ENCODE data around the gene SASH1. TPM values are rescaled to one million over a fixed set of nuclear protein-coding genes. Genes with fewer than 3 reads are reported as not detected.

Gene SASH1
- polyA plus RNA-seq, 1 experiment = 27.0 TPM

DNA sequence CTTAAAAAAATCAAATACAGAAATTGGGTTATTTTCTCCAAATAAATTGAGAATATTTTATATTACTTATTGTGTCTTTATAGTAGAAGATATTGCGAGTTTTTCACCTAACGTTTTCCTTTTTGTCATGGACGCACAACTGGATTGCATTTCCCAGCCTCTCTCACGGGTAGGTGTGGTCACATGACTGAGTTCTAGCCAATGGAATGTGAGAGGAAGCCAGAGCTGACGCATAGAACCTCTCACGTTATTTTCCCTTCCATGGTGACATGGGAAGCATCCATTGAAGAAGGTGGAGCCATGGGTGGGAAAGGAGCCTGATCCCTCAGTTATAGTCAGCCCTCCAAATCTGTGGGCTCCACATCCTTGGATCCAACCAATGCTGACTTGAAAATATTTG lies 248.2 kb downstream of the SASH1 start:
- TF ChIP-seq, protein P1, sequence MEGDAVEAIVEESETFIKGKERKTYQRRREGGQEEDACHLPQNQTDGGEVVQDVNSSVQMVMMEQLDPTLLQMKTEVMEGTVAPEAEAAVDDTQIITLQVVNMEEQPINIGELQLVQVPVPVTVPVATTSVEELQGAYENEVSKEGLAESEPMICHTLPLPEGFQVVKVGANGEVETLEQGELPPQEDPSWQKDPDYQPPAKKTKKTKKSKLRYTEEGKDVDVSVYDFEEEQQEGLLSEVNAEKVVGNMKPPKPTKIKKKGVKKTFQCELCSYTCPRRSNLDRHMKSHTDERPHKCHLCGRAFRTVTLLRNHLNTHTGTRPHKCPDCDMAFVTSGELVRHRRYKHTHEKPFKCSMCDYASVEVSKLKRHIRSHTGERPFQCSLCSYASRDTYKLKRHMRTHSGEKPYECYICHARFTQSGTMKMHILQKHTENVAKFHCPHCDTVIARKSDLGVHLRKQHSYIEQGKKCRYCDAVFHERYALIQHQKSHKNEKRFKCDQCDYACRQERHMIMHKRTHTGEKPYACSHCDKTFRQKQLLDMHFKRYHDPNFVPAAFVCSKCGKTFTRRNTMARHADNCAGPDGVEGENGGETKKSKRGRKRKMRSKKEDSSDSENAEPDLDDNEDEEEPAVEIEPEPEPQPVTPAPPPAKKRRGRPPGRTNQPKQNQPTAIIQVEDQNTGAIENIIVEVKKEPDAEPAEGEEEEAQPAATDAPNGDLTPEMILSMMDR (IDR thresholded peaks at IDR 0.05; ENCODE audit: low read depth, low read length) = no peak
- Histone ChIP-seq H3K27ac (ENCODE audit: low read depth, low read length) (no peak overlapping the region), H3K27me3 (ENCODE audit: control insufficient read depth, insufficient read depth, low read length) (no peaks in the 10 kb centered on the region), H3K4me3 (ENCODE audit: low read depth, low read length) (no peak overlapping the region), H3K9me3 (ENCODE audit: control insufficient read depth, insufficient read depth, low read length) (peaks cover 10% of the 10 kb centered on the region)
- ChIA-PET CTCF (no interaction called here), POLR2A (no interaction called here)
- no peak for DNase-seq (ENCODE audit: low read depth, low spot score)

DNA sequence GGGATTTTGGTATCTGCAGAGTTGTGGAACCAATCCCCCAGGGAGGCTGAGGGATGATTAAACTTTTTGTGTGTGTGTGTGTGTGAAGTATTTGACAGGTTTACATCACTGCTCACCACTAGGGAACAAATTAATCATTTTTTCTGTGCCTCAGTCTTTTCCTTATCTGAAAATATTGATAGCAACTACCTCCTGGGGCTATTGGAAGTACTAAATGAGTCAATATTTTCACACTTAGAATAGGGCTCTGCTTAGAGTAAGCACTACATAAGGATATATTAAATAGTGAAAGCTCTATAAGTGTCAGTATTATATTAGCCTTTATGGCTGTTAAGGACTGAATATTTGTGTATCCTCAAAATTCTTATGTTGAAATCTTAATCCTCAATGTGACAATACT lies 249.0 kb downstream of the SASH1 start:
- no peaks in the 10 kb centered on the region for H3K27me3 ChIP-seq (ENCODE audit: control insufficient read depth, insufficient read depth, low read length)
- H3K4me3 ChIP-seq (ENCODE audit: low read depth, low read length) = no peak overlapping the region
- POLR2A ChIA-PET = no interaction called here
- peaks cover 10% of the 10 kb centered on the region for H3K9me3 ChIP-seq (ENCODE audit: control insufficient read depth, insufficient read depth, low read length)
- H3K27ac ChIP-seq (ENCODE audit: low read depth, low read length) = no peak overlapping the region
- DNase-seq (ENCODE audit: low read depth, low spot score) = no peak
- CTCF ChIA-PET = no interaction called here
- TF ChIP-seq, protein P1 (IDR thresholded peaks at IDR 0.05; ENCODE audit: low read depth, low read length) = no peak

DNA sequence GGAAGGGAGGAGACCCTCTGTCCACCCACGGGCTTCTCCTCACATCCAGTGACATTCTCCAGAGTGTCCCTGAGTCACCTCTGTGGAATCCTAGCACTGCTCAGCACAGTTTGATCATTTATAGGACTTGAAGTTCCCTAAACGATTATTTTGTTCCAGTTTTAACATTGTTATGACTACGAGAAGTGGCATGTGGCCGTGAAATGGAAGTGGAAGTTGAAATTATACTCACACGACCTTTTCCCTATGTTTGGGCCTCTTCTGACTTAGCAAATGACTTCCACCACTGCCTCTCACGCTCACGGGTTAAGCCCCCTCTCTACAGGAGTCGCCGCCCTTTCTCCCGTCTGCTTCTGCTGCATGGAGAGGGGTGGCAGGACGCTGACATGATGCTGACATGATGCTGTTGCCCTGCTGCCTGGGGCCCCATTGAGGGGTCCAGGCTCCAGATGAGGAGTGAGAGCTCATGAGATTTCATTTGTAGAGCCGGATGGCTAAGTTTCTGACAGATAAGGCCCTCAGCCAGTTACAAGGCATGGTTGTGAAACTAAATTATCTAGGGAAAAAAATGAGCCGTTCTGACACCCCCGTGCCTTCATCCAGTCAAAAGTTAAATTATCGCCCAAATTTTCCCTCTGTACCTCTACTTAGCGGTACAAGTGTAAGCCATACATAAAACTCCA lies 250.6 kb downstream of the SASH1 start:
- Histone ChIP-seq H3K4me3 (ENCODE audit: low read depth, low read length) (no peak overlapping the region), H3K27me3 (ENCODE audit: control insufficient read depth, insufficient read depth, low read length) (no peaks in the 10 kb centered on the region), H3K9me3 (ENCODE audit: control insufficient read depth, insufficient read depth, low read length) (peaks cover 6% of the 10 kb centered on the region), H3K27ac (ENCODE audit: low read depth, low read length) (no peak overlapping the region)
- TF ChIP-seq, protein P1 (IDR thresholded peaks at IDR 0.05; ENCODE audit: low read depth, low read length) = no peak
- DNase-seq (ENCODE audit: low read depth, low spot score) = peak; percentile 1
- POLR2A ChIA-PET = no interaction called here
- CTCF ChIA-PET = no interaction called here

DNA sequence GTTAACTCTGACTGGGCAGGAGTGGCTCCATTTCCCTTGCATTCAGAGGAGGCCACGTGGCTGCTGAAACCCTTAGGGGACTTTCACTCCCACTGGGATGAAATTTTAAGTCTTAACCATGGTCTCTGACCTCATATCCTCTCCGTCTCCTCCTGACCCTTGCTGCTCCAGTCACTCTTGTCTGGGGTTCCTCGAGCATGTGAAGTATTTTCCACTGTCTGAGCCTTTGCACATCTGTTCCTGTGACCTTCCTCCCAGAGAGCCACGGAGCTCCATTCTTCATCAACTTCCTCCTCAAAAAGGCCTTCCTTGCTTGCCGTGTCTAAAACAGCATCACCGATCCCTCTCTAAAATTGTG lies 251.2 kb downstream of the SASH1 start:
- POLR2A ChIA-PET = no interaction called here
- H3K27me3 ChIP-seq (ENCODE audit: control insufficient read depth, insufficient read depth, low read length) = no peaks in the 10 kb centered on the region
- TF ChIP-seq, protein P1 (IDR thresholded peaks at IDR 0.05; ENCODE audit: low read depth, low read length) = no peak
- H3K4me3 ChIP-seq (ENCODE audit: low read depth, low read length) = no peak overlapping the region
- CTCF ChIA-PET = no interaction called here
- no peak for DNase-seq (ENCODE audit: low read depth, low spot score)
- peaks cover 2% of the 10 kb centered on the region for H3K9me3 ChIP-seq (ENCODE audit: control insufficient read depth, insufficient read depth, low read length)
- H3K27ac ChIP-seq (ENCODE audit: low read depth, low read length) = no peak overlapping the region

DNA sequence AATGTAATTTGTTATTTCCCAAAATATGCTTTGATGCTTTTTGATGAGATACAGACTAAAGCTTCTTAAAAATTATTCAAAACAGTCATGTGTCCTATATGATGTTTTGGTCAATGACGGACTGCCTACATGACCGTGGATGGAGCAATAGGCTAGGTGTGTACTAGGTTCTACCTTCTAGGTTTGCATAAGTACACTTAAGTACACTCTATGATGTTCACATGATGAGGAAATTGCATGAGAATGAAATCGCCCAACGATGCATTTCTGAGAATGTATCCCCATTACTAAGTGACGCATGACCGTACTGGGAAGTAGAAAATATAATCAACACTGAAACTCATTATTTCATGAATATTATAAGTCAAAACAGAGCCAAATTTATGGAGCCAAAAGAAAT lies 252.9 kb downstream of the SASH1 start:
- POLR2A ChIA-PET = no interaction called here
- DNase-seq (ENCODE audit: low read depth, low spot score) = no peak
- no peak overlapping the region for H3K4me3 ChIP-seq (ENCODE audit: low read depth, low read length)
- no peak overlapping the region for H3K27ac ChIP-seq (ENCODE audit: low read depth, low read length)
- no peaks in the 10 kb centered on the region for H3K9me3 ChIP-seq (ENCODE audit: control insufficient read depth, insufficient read depth, low read length)
- TF ChIP-seq, protein P1 (IDR thresholded peaks at IDR 0.05; ENCODE audit: low read depth, low read length) = no peak
- CTCF ChIA-PET = interaction anchor here (1.0 to 1.6 kb wide), 2 partner anchors 12 to 18 kb away, joined by 3 read pairs; no protein-coding TSS in a partner anchor
- no peaks in the 10 kb centered on the region for H3K27me3 ChIP-seq (ENCODE audit: control insufficient read depth, insufficient read depth, low read length)
